GM12872 (cell line): ENCODE results near the gene GPR156.

Experiments
- CTCF ChIP-seq: IDR thresholded peaks from 3 replicates; pipeline ENCODE4 v1.5.1; 2011; ENCODE audit warnings: low read depth, mild to moderate bottlenecking, low read length, moderate library complexity; ENCODE audit not compliant: insufficient read depth

Gene GPR156

GRCh38 chr3:120147072-120147871 lies 137.8 kb downstream of the GPR156 start:
- peak; percentile 65; the same call in 2 of the 3 replicates for TF ChIP-seq CTCF

GRCh38 chr3:120145542-120146285 lies 139.3 kb downstream of the GPR156 start:
- TF ChIP-seq CTCF, result no peak

GRCh38 chr3:120144267-120144666 lies 140.8 kb downstream of the GPR156 start:
- no peak for TF ChIP-seq CTCF

GRCh38 chr3:120143676-120144075 lies 141.3 kb downstream of the GPR156 start:
- TF ChIP-seq CTCF, result no peak

- TF ChIP-seq CTCF, result no peak
Measured at GRCh38 chr3:120142236-120142635, 142.8 kb downstream of the GPR156 start.

GRCh38 chr3:120140098-120140742 lies 144.8 kb downstream of the GPR156 start:
- TF ChIP-seq CTCF, result no peak

- no peak for TF ChIP-seq CTCF
Measured at GRCh38 chr3:120139140-120139539, 145.9 kb downstream of the GPR156 start.
